GM12865 (cell line): ENCODE results near the gene LYPD6.

Experiments
- DNase-seq: peaks from one replicate; pipeline ENCODE4 v3.0.0; 2010; ENCODE audit warnings: low read depth
- H3K4me3 ChIP-seq: 2 replicates; pipeline ENCODE4 v1.5.1; 2011; ENCODE audit warnings: mild to moderate bottlenecking, low read depth, low read length, control low read depth
- CTCF ChIP-seq: IDR thresholded peaks from 2 replicates; pipeline ENCODE4 v1.5.1; 2011; ENCODE audit warnings: low read length, control low read depth, low read depth, inconsistent platforms; ENCODE audit not compliant: insufficient read depth; ENCODE audit errors: missing control alignments

LYPD6 gene

GRCh38 chr2:149422991-149423338 is 92.6 kb downstream of the LYPD6 start:
- no peak overlapping the region for H3K4me3 ChIP-seq
- no peak for TF ChIP-seq CTCF
- DNase-seq = no peak

- H3K4me3 ChIP-seq = no peak overlapping the region
- TF ChIP-seq CTCF = no peak
- DNase-seq = no peak
Measured at GRCh38 chr2:149423630-149424029, 93.2 kb downstream of the LYPD6 start.

GRCh38 chr2:149427387-149427786 is 97.0 kb downstream of the LYPD6 start:
- H3K4me3 ChIP-seq = no peak overlapping the region
- TF ChIP-seq CTCF = no peak
- DNase-seq = no peak

- H3K4me3 ChIP-seq = no peak overlapping the region
- TF ChIP-seq CTCF = no peak
- DNase-seq = peak; percentile 24
Measured at GRCh38 chr2:149428783-149429182, 98.4 kb downstream of the LYPD6 start.

GRCh38 chr2:149430743-149431736 is 100.7 kb downstream of the LYPD6 start:
- H3K4me3 ChIP-seq = no peak overlapping the region
- DNase-seq = no peak
- no peak for TF ChIP-seq CTCF

- H3K4me3 ChIP-seq = no peak overlapping the region
- no peak for TF ChIP-seq CTCF
- peak; percentile 25 for DNase-seq
Measured at GRCh38 chr2:149438330-149438960, 108.1 kb downstream of the LYPD6 start.
